Karpas-422 (cell line): Measurements from ENCODE around the gene HIVEP3. TPM values are rescaled to one million over a fixed set of nuclear protein-coding genes. Genes with fewer than 3 reads are reported as not detected.

Experiments
- DNase-seq: peaks from one replicate; pipeline ENCODE4 v3.0.0-alpha.2; 2015
- H2AFZ ChIP-seq: fragments of 200-600 bp; sonication (generic); 2 replicates; pipeline ENCODE4 v1.6.1; 2014; ENCODE audit warnings: antibody characterized with exemption, low read length, mixed read lengths
- H3K27ac ChIP-seq: fragments of 200-600 bp; sonication (generic); 2 replicates; pipeline ENCODE4 v1.5.1; 2014; ENCODE audit warnings: mild to moderate bottlenecking, low read length, moderate library complexity
- H3K27me3 ChIP-seq: fragments of 200-600 bp; sonication (generic); 2 replicates; pipeline ENCODE4 v1.6.1; 2014; ENCODE audit warnings: low read length, mixed read lengths
- H3K36me3 ChIP-seq: fragments of 200-600 bp; sonication (generic); 2 replicates; pipeline ENCODE4 v1.6.1; 2014; ENCODE audit warnings: low read length, mixed read lengths; ENCODE audit not compliant: insufficient read depth
- H3K4me1 ChIP-seq: fragments of 200-600 bp; sonication (generic); 2 replicates; pipeline ENCODE4 v1.6.1; 2014; ENCODE audit warnings: mild to moderate bottlenecking, low read length, mixed read lengths
- H3K4me2 ChIP-seq: fragments of 200-600 bp; sonication (generic); 2 replicates; pipeline ENCODE4 v1.6.1; 2014; ENCODE audit warnings: low read length, low read depth, mild to moderate bottlenecking; ENCODE audit not compliant: poor library complexity, severe bottlenecking
- H3K4me3 ChIP-seq: fragments of 200-600 bp; sonication (generic); 2 replicates; pipeline ENCODE4 v1.5.1; 2014; ENCODE audit warnings: mild to moderate bottlenecking, antibody characterized with exemption, low read length, mixed read lengths
- H3K79me2 ChIP-seq: fragments of 200-600 bp; sonication (generic); 2 replicates; pipeline ENCODE4 v1.6.1; 2014; ENCODE audit warnings: mild to moderate bottlenecking, low read length, mixed read lengths
- H3K9ac ChIP-seq: fragments of 200-600 bp; sonication (generic); 2 replicates; pipeline ENCODE4 v1.6.0; 2014; ENCODE audit warnings: low read length
- H3K9me2 ChIP-seq: fragments of 200-600 bp; sonication (generic), shearing (Covaris generic); replicated peaks from 2 replicates; pipeline ENCODE4 v1.6.0; 2014; ENCODE audit warnings: mild to moderate bottlenecking, low read length, moderate library complexity; ENCODE audit not compliant: insufficient read depth
- H3K9me3 ChIP-seq: fragments of 300-700, 200-600 bp; sonication (generic); 2 replicates; pipeline ENCODE4 v1.6.1; 2014; ENCODE audit warnings: low read length, mixed read lengths
- H4K20me1 ChIP-seq: fragments of 200-600 bp; sonication (generic); 2 replicates; pipeline ENCODE4 v1.6.1; 2014; ENCODE audit warnings: mild to moderate bottlenecking, antibody characterized with exemption, low read length, low read depth; ENCODE audit not compliant: insufficient read depth
- total RNA-seq: library from RNA; depleted of rRNA; stranded (reverse); fragments of >200 nt; shearing (Covaris generic); gene quantifications from 2 replicates; pipeline ENCODE4 v1.2.3, GENCODE V29; 2014; ENCODE audit warnings: low replicate concordance

The HIVEP3 gene
- total RNA-seq, 1 experiment from 2014 or later, result 1.3 TPM

- DNase-seq, result peak; percentile 77
- no peak overlapping the region for H3K27ac ChIP-seq
- H3K27me3 ChIP-seq, result no peaks in the 10 kb centered on the region
- no peak overlapping the region for H3K4me3 ChIP-seq
- H3K79me2 ChIP-seq, result no peaks in the 10 kb centered on the region
- H3K9me3 ChIP-seq, result no peaks in the 10 kb centered on the region
- H3K9ac ChIP-seq, result 0 out of 2 replicates have a peak overlapping the region, but pooled peaks have one; percentile 12
- no peak overlapping the region for H2AFZ ChIP-seq
- H3K4me2 ChIP-seq, result peak overlapping the region; percentile 32
- no peaks in the 10 kb centered on the region for H3K9me2 ChIP-seq
- H3K36me3 ChIP-seq, result no peaks in the 10 kb centered on the region
- no peaks in the 10 kb centered on the region for H4K20me1 ChIP-seq
- peaks cover 25% of the 10 kb centered on the region for H3K4me1 ChIP-seq
These were observed 240.4 kb downstream of the HIVEP3 start for GRCh38 chr1:41678111-41678878.

GRCh38 chr1:41677620-41678019 is 241.1 kb downstream of the HIVEP3 start:
- DNase-seq, result no peak
- H3K4me1 ChIP-seq, result peaks cover 30% of the 10 kb centered on the region
- H3K27me3 ChIP-seq, result no peaks in the 10 kb centered on the region

GRCh38 chr1:41675401-41675800 is 243.3 kb downstream of the HIVEP3 start:
- Histone ChIP-seq H3K9ac (no peak overlapping the region), H2AFZ (no peak overlapping the region), H3K79me2 (no peaks in the 10 kb centered on the region), H3K9me3 (no peaks in the 10 kb centered on the region), H3K36me3 (no peaks in the 10 kb centered on the region), H4K20me1 (no peaks in the 10 kb centered on the region), H3K9me2 (no peaks in the 10 kb centered on the region), H3K4me1 (peaks cover 30% of the 10 kb centered on the region), H3K4me3 (no peak overlapping the region), H3K27me3 (no peaks in the 10 kb centered on the region), H3K27ac (no peak overlapping the region), H3K4me2 (no peak overlapping the region)
- DNase-seq, result no peak

More at GRCh38 chr1:41677620-41678019, 241.1 kb downstream of the HIVEP3 start:
- no peaks in the 10 kb centered on the region for H4K20me1 ChIP-seq
- H3K9me2 ChIP-seq, result no peaks in the 10 kb centered on the region
- no peak overlapping the region for H3K4me3 ChIP-seq
- H3K36me3 ChIP-seq, result no peaks in the 10 kb centered on the region
- H3K9me3 ChIP-seq, result no peaks in the 10 kb centered on the region
- H3K27ac ChIP-seq, result no peak overlapping the region
- no peak overlapping the region for H3K9ac ChIP-seq
- no peak overlapping the region for H2AFZ ChIP-seq
- no peak overlapping the region for H3K4me2 ChIP-seq
- H3K79me2 ChIP-seq, result no peaks in the 10 kb centered on the region

GRCh38 chr1:41674522-41674921 is 244.2 kb downstream of the HIVEP3 start:
- H3K9ac ChIP-seq, result no peak overlapping the region
- H2AFZ ChIP-seq, result no peak overlapping the region
- peaks cover 30% of the 10 kb centered on the region for H3K4me1 ChIP-seq
- H3K4me2 ChIP-seq, result no peak overlapping the region
- H3K9me3 ChIP-seq, result no peaks in the 10 kb centered on the region
- no peaks in the 10 kb centered on the region for H3K9me2 ChIP-seq
- DNase-seq, result no peak
- no peaks in the 10 kb centered on the region for H4K20me1 ChIP-seq
- H3K79me2 ChIP-seq, result no peaks in the 10 kb centered on the region
- no peak overlapping the region for H3K27ac ChIP-seq
- no peak overlapping the region for H3K4me3 ChIP-seq
- H3K36me3 ChIP-seq, result no peaks in the 10 kb centered on the region
- H3K27me3 ChIP-seq, result no peaks in the 10 kb centered on the region

- H2AFZ ChIP-seq, result no peak overlapping the region
- no peaks in the 10 kb centered on the region for H3K9me3 ChIP-seq
- no peaks in the 10 kb centered on the region for H3K79me2 ChIP-seq
- no peaks in the 10 kb centered on the region for H3K9me2 ChIP-seq
- peak overlapping the region; percentile 6; the same call in 1 of the 2 replicates for H3K9ac ChIP-seq
- no peaks in the 10 kb centered on the region for H4K20me1 ChIP-seq
- no peak for DNase-seq
- no peaks in the 10 kb centered on the region for H3K27me3 ChIP-seq
- no peak overlapping the region for H3K4me3 ChIP-seq
- no peak overlapping the region for H3K27ac ChIP-seq
- H3K4me2 ChIP-seq, result peak overlapping the region; percentile 49
- peaks cover 23% of the 10 kb centered on the region for H3K4me1 ChIP-seq
- H3K36me3 ChIP-seq, result no peaks in the 10 kb centered on the region
These were observed 244.9 kb downstream of the HIVEP3 start for GRCh38 chr1:41673806-41674205.

GRCh38 chr1:41673378-41673777 is 245.3 kb downstream of the HIVEP3 start:
- Histone ChIP-seq H3K9me2 (no peaks in the 10 kb centered on the region), H2AFZ (no peak overlapping the region), H3K9ac (peak overlapping the region; percentile 6; the same call in 1 of the 2 replicates), H3K27me3 (no peaks in the 10 kb centered on the region), H3K36me3 (no peaks in the 10 kb centered on the region), H3K27ac (no peak overlapping the region), H3K9me3 (no peaks in the 10 kb centered on the region), H3K4me1 (peaks cover 18% of the 10 kb centered on the region), H4K20me1 (no peaks in the 10 kb centered on the region), H3K4me3 (no peak overlapping the region), H3K79me2 (no peaks in the 10 kb centered on the region), H3K4me2 (peak overlapping the region; percentile 49)
- peak; percentile 59 for DNase-seq

GRCh38 chr1:41672641-41673361 is 245.9 kb downstream of the HIVEP3 start:
- Histone ChIP-seq H3K9ac (peak overlapping the region; percentile 6; the same call in 1 of the 2 replicates), H3K27ac (no peak overlapping the region), H3K79me2 (no peaks in the 10 kb centered on the region), H3K9me3 (no peaks in the 10 kb centered on the region), H3K4me1 (peaks cover 15% of the 10 kb centered on the region), H3K4me3 (no peak overlapping the region), H3K36me3 (no peaks in the 10 kb centered on the region), H3K4me2 (peak overlapping the region; percentile 49), H3K27me3 (no peaks in the 10 kb centered on the region), H3K9me2 (no peaks in the 10 kb centered on the region), H4K20me1 (no peaks in the 10 kb centered on the region), H2AFZ (no peak overlapping the region)
- no peak for DNase-seq

- Histone ChIP-seq H3K4me1 (peaks cover 21% of the 10 kb centered on the region), H3K36me3 (no peaks in the 10 kb centered on the region), H3K79me2 (no peaks in the 10 kb centered on the region), H3K27me3 (no peaks in the 10 kb centered on the region), H4K20me1 (no peaks in the 10 kb centered on the region), H3K9me3 (no peaks in the 10 kb centered on the region), H3K9ac (no peak overlapping the region), H3K4me3 (no peak overlapping the region), H2AFZ (no peak overlapping the region), H3K9me2 (no peaks in the 10 kb centered on the region), H3K27ac (no peak overlapping the region), H3K4me2 (no peak overlapping the region)
- DNase-seq, result no peak
These were observed 246.5 kb downstream of the HIVEP3 start for GRCh38 chr1:41672173-41672572.
